Measurements from ENCODE around the gene MAML2.

Gene MAML2

GRCh38 chr11:96229354-96229977 is 113.5 kb downstream of the MAML2 start:
- peak; percentile 14 for DNase-seq
- in situ Hi-C loops (cut with MboI; ENCODE audit: low pct_unique_long_range_greater_than_20kb, low sequenced_read_pairs), result no loop called here

DNA sequence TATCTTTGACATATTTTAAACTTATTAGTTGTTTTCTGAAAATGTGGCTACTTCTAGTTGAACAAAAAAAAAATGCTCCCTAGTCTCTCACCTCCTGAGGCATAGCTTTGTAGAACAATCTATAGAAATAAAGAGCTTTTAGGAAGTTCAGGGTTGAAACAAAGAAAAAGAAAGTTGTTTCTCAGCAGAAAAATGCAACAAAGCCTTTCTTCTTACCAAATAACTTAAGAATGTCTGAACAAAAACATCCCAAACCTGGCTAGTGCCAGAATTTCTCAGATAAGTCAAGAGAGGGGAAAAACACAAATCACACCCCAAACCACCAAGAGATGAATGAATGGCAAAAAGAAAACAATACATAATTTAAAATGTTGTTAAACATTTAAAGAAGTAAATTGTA is 114.1 kb downstream of the MAML2 start:
- no peak for DNase-seq
- in situ Hi-C loops (cut with MboI; ENCODE audit: low pct_unique_long_range_greater_than_20kb, low sequenced_read_pairs), result no loop called here

- in situ Hi-C loops (cut with MboI; ENCODE audit: low pct_unique_long_range_greater_than_20kb, low sequenced_read_pairs), result no loop called here
These were observed 114.5 kb downstream of the MAML2 start for GRCh38 chr11:96228473-96228891.

DNA sequence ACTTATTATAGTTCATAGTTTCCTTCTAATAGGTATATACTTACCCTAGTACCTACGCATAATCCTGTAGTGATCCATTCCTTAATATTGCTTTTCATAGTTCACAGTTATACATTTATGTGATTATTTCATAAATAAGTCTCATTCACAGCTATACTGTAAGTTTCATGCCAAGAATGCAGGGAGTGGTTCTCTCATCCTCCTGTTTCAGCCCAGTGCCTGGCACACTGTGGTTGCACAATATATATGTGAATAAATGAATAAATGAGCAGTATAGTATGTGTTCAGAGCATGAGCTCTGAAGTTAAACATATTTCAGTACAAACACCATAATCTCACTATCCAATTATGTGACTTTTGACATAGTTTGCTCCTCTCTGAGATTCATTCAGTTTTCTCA is 115.8 kb downstream of the MAML2 start:
- no peak for DNase-seq
- in situ Hi-C loops (cut with MboI; ENCODE audit: low pct_unique_long_range_greater_than_20kb, low sequenced_read_pairs), result no loop called here

More at GRCh38 chr11:96228473-96228891, 114.5 kb downstream of the MAML2 start:
- DNase-seq, result no peak

DNA sequence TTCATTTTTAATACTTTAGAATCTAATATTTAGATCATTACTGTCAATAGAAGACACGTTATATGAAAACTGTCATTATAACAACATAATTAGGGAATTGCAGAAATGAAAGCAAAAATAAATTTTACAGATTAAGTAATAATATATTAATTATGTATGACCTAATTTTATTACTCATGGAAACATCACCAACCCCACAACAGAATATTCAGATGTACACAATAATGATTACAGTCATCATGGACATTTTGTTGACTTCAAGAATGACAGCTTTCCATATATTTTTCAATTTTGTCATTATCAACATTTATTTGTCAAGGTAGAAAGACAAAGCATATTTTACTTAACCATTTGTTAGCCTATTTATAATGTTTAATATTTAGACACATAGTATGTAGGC is 119.9 kb downstream of the MAML2 start:
- no peak for DNase-seq
- in situ Hi-C loops (cut with MboI; ENCODE audit: low pct_unique_long_range_greater_than_20kb, low sequenced_read_pairs), result no loop called here

DNA sequence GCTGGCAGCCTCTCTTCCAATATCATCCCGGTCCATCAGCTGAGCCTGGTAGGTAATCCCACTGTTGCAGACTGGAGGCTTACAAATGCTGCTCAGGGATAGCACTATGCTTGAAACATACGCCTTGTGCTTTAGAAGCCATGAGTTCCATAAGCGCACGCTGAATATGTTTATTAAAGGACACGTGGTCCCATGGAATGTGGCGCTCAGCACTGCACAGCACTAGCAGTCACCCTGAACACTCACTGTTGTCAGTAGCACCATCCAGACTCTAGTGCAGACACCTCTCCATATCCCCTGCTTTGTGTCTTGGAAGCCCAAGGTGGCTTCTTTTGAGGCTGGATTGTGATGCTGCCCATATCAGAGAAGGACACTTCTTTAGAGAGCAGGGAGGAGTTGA is 120.9 kb downstream of the MAML2 start:
- in situ Hi-C loops (cut with MboI; ENCODE audit: low pct_unique_long_range_greater_than_20kb, low sequenced_read_pairs), result no loop called here

DNA sequence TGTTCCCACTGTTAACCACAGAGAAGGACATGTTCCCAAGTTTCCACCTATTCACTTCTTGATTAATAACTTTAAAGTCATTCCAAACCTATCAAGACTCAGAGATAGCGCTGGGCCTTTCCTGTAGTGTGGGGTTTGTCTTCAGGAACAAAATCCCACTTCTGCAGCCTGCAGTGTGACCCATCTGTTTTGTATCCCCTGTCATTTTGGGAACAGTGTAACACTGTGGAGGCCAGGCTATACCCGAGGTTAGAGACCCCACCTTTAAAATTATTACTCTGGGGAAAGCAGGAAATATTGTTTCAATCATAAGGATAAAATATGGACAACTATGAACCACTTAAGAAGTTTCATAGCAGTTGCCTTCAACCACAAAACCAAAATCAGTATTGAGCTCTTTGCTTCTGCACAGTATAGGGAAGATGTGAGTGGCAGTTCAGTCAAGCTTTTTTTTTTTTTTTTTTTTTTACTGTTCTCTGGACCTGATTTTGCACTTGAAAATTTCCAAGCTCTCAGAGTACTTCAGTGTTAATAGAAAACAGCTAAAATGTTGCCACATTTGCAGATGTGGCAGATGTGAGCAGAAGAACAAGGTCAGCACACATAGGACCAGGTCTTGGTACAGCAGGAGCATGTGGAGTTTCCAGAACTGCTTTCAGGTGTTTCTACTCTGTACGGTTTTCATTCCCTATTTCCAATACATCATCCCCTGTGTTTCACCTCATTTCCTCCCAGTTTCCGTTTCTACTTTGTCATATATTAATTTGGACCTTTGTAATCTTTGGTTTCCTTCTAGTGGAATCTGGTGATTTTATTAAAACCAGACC is 121.5 kb downstream of the MAML2 start:
- in situ Hi-C loops (cut with MboI; ENCODE audit: low pct_unique_long_range_greater_than_20kb, low sequenced_read_pairs), result no loop called here
- DNase-seq, result peak; percentile 13

More for the DNA sequence above, 120.9 kb downstream of the MAML2 start:
- DNase-seq, result no peak

DNA sequence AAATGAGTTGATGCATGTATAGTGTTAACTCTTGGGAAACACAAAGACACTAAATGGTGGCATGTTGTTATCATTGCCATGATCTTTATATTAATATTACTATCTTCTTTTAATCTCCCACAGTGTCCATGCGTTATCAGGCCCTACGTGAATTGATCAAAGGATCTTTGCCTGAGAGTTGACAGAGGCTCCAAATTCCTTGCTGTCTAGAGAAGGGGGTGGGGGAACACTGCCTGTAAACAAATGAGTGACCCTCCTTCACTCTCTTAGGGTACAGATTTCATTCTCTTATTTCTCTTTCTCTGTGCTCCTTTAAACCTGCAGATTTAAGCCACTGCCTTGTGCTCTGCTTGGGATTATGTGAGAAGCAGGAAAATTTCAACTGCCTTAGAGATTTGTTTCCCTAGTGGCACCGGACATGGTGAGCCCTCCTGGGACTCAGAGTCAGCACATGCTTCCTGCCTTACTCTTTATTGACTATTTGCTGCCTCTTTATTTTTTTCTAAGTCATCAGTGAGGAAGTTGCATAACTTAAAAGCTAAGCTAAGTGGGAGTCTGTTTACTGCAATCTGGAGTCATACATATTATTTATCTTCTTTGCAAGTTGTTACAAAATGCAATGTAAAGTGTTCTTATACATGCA is 122.9 kb downstream of the MAML2 start:
- peak; percentile 54 for DNase-seq

GRCh38 chr11:96218901-96219300 is 124.1 kb downstream of the MAML2 start:
- in situ Hi-C loops (cut with MboI; ENCODE audit: low pct_unique_long_range_greater_than_20kb, low sequenced_read_pairs), result no loop called here

More for the DNA sequence above, 122.9 kb downstream of the MAML2 start:
- in situ Hi-C loops (cut with MboI; ENCODE audit: low pct_unique_long_range_greater_than_20kb, low sequenced_read_pairs), result no loop called here

GRCh38 chr11:96218006-96218405 is 125.0 kb downstream of the MAML2 start:
- no peak for DNase-seq
- in situ Hi-C loops (cut with MboI; ENCODE audit: low pct_unique_long_range_greater_than_20kb, low sequenced_read_pairs), result no loop called here

More at GRCh38 chr11:96218901-96219300, 124.1 kb downstream of the MAML2 start:
- DNase-seq, result no peak

- in situ Hi-C loops (cut with MboI; ENCODE audit: low pct_unique_long_range_greater_than_20kb, low sequenced_read_pairs), result no loop called here
- DNase-seq, result no peak
These were observed 125.8 kb downstream of the MAML2 start for GRCh38 chr11:96217206-96217605.

GRCh38 chr11:96215826-96216225 is 127.2 kb downstream of the MAML2 start:
- in situ Hi-C loops (cut with MboI; ENCODE audit: low pct_unique_long_range_greater_than_20kb, low sequenced_read_pairs), result no loop called here

GRCh38 chr11:96215110-96215782 is 127.7 kb downstream of the MAML2 start:
- DNase-seq, result peak; percentile 31

More at GRCh38 chr11:96215826-96216225, 127.2 kb downstream of the MAML2 start:
- DNase-seq, result no peak

GRCh38 chr11:96214777-96215109 is 128.3 kb downstream of the MAML2 start:
- no peak for DNase-seq
- in situ Hi-C loops (cut with MboI; ENCODE audit: low pct_unique_long_range_greater_than_20kb, low sequenced_read_pairs), result no loop called here

More at GRCh38 chr11:96215110-96215782, 127.7 kb downstream of the MAML2 start:
- in situ Hi-C loops (cut with MboI; ENCODE audit: low pct_unique_long_range_greater_than_20kb, low sequenced_read_pairs), result no loop called here

DNA sequence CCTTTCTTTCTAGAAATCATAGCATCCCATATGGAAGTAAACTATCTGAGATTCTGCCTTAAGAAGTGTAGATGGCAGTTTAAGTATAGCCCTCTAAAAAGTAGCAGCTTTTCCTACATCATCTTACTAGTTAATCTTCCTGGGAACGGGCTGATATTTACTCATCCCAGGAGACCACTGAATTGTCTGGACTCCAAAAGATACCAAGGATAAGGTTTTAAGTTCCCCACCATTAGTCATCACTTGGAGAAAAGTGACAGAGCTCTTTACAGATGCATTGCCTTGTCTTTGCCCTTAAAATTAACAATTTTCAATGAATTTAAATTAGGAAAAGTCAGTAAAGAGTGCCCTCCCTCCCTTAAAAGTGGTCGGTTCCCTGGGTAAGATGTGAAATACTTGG is 129.5 kb downstream of the MAML2 start:
- no peak for DNase-seq
- in situ Hi-C loops (cut with MboI; ENCODE audit: low pct_unique_long_range_greater_than_20kb, low sequenced_read_pairs), result no loop called here

- no peak for DNase-seq
- in situ Hi-C loops (cut with MboI; ENCODE audit: low pct_unique_long_range_greater_than_20kb, low sequenced_read_pairs), result no loop called here
These were observed 131.6 kb downstream of the MAML2 start for GRCh38 chr11:96211436-96211835.

- peak; percentile 55 for DNase-seq
- in situ Hi-C loops (cut with MboI; ENCODE audit: low pct_unique_long_range_greater_than_20kb, low sequenced_read_pairs), result no loop called here
These were observed 135.2 kb downstream of the MAML2 start for GRCh38 chr11:96207459-96208449.

DNA sequence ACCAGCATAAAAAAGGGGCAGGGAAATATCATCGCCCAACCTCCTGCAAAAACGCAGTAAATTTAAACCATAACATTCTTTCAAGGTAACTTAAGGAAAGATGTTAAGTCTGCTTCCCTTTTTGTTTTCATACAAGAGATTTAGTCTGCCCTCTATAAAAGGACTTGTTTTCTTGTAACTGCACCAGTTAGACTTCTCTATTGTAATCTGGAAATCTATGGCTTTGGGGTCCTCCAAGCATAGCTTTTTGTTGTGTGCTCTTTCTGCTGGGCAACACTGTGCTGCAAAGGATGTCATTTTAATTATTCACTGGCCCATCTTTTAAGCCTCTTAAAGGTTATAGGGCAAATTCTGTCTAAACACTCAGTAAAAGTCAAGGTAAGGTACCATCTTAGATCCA is 136.0 kb downstream of the MAML2 start:
- in situ Hi-C loops (cut with MboI; ENCODE audit: low pct_unique_long_range_greater_than_20kb, low sequenced_read_pairs), result no loop called here

GRCh38 chr11:96205460-96205809 is 137.6 kb downstream of the MAML2 start:
- no peak for DNase-seq
- in situ Hi-C loops (cut with MboI; ENCODE audit: low pct_unique_long_range_greater_than_20kb, low sequenced_read_pairs), result no loop called here

More for the DNA sequence above, 136.0 kb downstream of the MAML2 start:
- no peak for DNase-seq

Measured in KBM-7 (cell line).